Coronary artery (tissue), 2 donors: ENCODE data around the gene SLC4A2.

Experiments used
- DNase-seq: peaks from one replicate; pipeline ENCODE4 v3.0.0-alpha.2; 2017; ENCODE audit warnings: low spot score
- H3K27ac ChIP-seq, 2 donors: fragments of 200-600 bp; sonication (generic); one replicate each; pipeline ENCODE4 v1.5.1; 2016 to 2019
- H3K4me3 ChIP-seq: fragments of 200-600 bp; sonication (generic); 2 replicates; pipeline ENCODE4 v1.5.1; 2016; ENCODE audit warnings: mild to moderate bottlenecking, moderate library complexity
- TF ChIP-seq, protein P1 (sequence below): fragments of 200-600 bp; sonication (generic); IDR thresholded peaks from one replicate; pipeline ENCODE4 v1.5.1; 2019; ENCODE audit warnings: antibody characterized with exemption

The SLC4A2 gene

GRCh38 chr7:151033864-151034249 lies 25.5 kb upstream of the SLC4A2 start:
- DNase-seq: no peak
- Histone ChIP-seq H3K27ac (no peak overlapping the region), H3K4me3 (no peak overlapping the region)
- TF ChIP-seq, protein P1, sequence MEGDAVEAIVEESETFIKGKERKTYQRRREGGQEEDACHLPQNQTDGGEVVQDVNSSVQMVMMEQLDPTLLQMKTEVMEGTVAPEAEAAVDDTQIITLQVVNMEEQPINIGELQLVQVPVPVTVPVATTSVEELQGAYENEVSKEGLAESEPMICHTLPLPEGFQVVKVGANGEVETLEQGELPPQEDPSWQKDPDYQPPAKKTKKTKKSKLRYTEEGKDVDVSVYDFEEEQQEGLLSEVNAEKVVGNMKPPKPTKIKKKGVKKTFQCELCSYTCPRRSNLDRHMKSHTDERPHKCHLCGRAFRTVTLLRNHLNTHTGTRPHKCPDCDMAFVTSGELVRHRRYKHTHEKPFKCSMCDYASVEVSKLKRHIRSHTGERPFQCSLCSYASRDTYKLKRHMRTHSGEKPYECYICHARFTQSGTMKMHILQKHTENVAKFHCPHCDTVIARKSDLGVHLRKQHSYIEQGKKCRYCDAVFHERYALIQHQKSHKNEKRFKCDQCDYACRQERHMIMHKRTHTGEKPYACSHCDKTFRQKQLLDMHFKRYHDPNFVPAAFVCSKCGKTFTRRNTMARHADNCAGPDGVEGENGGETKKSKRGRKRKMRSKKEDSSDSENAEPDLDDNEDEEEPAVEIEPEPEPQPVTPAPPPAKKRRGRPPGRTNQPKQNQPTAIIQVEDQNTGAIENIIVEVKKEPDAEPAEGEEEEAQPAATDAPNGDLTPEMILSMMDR: no peak

GRCh38 chr7:151034312-151035025 lies 24.9 kb upstream of the SLC4A2 start:
- H3K4me3 ChIP-seq: no peak overlapping the region
- no peak overlapping the region for H3K27ac ChIP-seq
- DNase-seq: no peak
- TF ChIP-seq, protein P1: no peak

DNA sequence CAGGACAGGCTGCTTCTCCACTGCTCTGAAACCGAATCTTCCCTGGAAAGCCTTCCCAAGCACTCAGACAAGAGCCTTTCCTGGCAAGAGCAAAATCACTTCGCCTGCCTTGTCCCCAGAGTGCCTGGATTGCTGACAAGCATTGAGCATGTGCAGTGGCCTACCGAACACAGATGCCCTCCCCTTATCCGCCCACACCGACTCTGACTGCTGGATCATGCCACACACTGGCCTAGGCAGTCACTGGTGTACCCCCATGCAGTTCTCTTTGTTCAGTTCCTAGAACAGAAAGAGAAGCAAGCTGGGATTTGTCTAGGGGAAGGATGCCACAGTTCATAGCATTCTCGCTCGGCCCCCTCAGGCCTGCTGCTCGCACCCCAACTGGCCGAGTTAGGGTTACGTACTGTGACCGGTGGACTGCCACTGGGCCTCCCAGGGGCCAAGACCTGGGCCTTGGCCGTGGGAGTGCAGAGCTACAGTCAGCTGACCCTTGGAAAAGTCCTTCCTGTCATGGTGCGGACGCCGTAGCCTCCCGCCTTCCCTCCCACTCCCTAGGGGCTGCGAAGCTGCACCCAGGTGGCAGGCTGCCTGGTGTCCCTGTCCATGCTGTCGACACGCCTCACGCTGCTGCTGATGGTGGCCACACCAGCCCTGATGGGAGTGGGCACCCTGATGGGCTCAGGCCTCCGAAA lies 24.2 kb upstream of the SLC4A2 start:
- TF ChIP-seq, protein P1: no peak
- Histone ChIP-seq H3K27ac (no peak overlapping the region), H3K4me3 (no peak overlapping the region)
- DNase-seq: no peak

DNA sequence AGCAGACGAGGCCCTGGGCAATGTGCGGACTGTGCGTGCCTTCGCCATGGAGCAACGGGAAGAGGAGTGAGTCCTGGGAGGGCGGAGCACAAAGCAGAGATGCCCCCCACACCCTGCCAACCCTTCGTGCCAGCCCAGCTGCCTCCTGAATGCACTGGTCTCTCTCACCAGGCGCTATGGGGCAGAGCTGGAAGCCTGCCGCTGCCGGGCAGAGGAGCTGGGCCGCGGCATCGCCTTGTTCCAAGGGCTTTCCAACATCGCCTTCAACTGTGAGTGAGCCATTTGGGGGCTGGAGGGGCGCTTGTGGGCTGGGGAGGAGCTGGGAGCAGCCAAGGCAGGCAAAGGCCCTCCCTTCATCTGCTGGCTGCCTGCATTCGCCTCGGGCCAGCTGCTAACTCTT lies 23.5 kb upstream of the SLC4A2 start:
- TF ChIP-seq, protein P1: no peak
- no peak for DNase-seq
- Histone ChIP-seq H3K4me3 (no peak overlapping the region), H3K27ac (no peak overlapping the region)

GRCh38 chr7:151038951-151039849 lies 20.2 kb upstream of the SLC4A2 start:
- no peak overlapping the region for H3K4me3 ChIP-seq
- H3K27ac ChIP-seq: peak overlapping the region; percentile 11 to 85
- DNase-seq: peak; percentile 89
- TF ChIP-seq, protein P1: no peak

DNA sequence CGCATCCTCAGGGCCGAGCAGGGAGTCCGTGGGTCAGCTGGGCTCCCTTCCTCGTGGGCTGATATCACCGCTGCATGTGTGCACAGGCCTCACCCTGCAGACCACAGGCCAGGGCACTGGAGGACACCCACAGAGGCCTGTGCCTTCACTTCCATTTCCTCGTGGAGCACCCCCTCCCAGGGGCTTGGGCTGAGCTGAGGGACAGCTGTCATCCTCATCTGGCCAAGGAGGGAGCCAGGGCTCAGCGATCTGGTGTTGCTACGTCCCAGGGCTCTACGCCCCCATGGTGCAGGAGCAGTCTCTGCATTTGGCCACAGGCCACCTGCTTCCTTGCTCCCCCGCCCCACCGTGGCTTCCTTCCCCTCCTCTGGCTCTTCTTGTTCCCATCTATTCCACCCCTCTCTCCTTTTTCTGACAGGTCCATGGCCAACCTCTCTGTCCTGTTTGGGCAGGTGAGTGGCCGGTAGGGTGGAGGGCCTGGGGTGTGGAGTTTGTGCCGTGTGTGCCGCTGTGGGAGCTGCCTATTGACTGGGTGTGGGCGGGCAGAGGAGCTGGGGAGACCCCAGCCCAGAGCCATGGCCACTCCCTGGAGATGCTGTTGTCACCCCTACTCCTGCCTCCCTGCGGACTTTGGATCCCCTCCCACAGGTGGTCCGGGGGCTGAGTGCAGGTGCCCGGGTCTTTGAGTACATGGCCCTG lies 19.4 kb upstream of the SLC4A2 start:
- peak overlapping the region in 1 of 2 donors; percentile 85 for H3K27ac ChIP-seq
- H3K4me3 ChIP-seq: no peak overlapping the region
- TF ChIP-seq, protein P1: no peak
- DNase-seq: no peak
